Right renal pelvis (tissue), 4 donors: ENCODE measurements around the gene SOX8. TPM values are rescaled to one million over a fixed set of nuclear protein-coding genes. Genes with fewer than 3 reads are reported as not detected.
"Not testable (repeated sequence)": the region's sequence is repeated elsewhere in the genome, so short reads cannot be mapped to it uniquely, and the experiment has no call there.

ENCODE experiments used
- DNase-seq, 4 donors: peaks; one replicate each; pipeline ENCODE4 v3.0.0-alpha.2; 2013; ENCODE audit warnings: low read depth in 4 of 4, low spot score in 3 of 4, missing footprints in 1 of 4
- polyA plus RNA-seq, 4 donors: library from polyadenylated mRNA; unstranded; fragments of 120-200 nt; gene quantifications; one replicate each; pipeline ENCODE4 v1.2.1, GENCODE V29; 2013; ENCODE audit not compliant: insufficient read length in 4 of 4

Gene SOX8
- polyA plus RNA-seq, 4 donors: 2.6 to 5.7 (median 4.0) TPM

- DNase-seq: no peak
Observed at GRCh38 chr16:952321-952720, 29.2 kb upstream of the SOX8 start.

- not testable (repeated sequence) for DNase-seq
Observed at GRCh38 chr16:953818-954217, 27.8 kb upstream of the SOX8 start.

- DNase-seq: not testable (repeated sequence)
Observed at GRCh38 chr16:955766-956165, 25.8 kb upstream of the SOX8 start.

GRCh38 chr16:959232-960040, 22.1 kb upstream of the SOX8 start:
- no peak for DNase-seq

GRCh38 chr16:962366-962765, 19.2 kb upstream of the SOX8 start:
- DNase-seq: no peak

GRCh38 chr16:962901-963814, 18.4 kb upstream of the SOX8 start:
- DNase-seq: no peak

- no peak for DNase-seq
Observed at GRCh38 chr16:963913-964312, 17.7 kb upstream of the SOX8 start.

GRCh38 chr16:964356-965035, 17.1 kb upstream of the SOX8 start:
- DNase-seq: no peak

- no peak for DNase-seq
Observed at GRCh38 chr16:965036-965395, 16.6 kb upstream of the SOX8 start.

- DNase-seq: no peak
Observed at GRCh38 chr16:965487-965886, 16.1 kb upstream of the SOX8 start.

GRCh38 chr16:966035-966434, 15.5 kb upstream of the SOX8 start:
- no peak for DNase-seq

- no peak for DNase-seq
Observed at GRCh38 chr16:966505-966904, 15.1 kb upstream of the SOX8 start.

- no peak for DNase-seq
Observed at GRCh38 chr16:967077-967541, 14.5 kb upstream of the SOX8 start.

- no peak for DNase-seq
Observed at GRCh38 chr16:967546-968295, 13.8 kb upstream of the SOX8 start.

- DNase-seq: no peak
Observed at GRCh38 chr16:968620-969019, 12.9 kb upstream of the SOX8 start.

- DNase-seq: no peak
Observed at GRCh38 chr16:969508-970385, 11.8 kb upstream of the SOX8 start.

- DNase-seq: no peak
Observed at GRCh38 chr16:970386-970765, 11.2 kb upstream of the SOX8 start.

- peak; percentile 76 to 83 (median 79) for DNase-seq
Observed at GRCh38 chr16:970766-971581, 10.6 kb upstream of the SOX8 start, which contains the start of gene LMF1. Gene LMF1, minus strand, starts transcription at chr16:970984. Its CDS starts 4 bp downstream, at chr16:970980.

GRCh38 chr16:971582-971905, 10.0 kb upstream of the SOX8 start:
- no peak for DNase-seq
